GM21717 (cell line): ENCODE measurements around the gene SCAPER.
"Not testable (repeated sequence)": the region's sequence is repeated elsewhere in the genome, so short reads cannot be mapped to it uniquely, and the experiment has no call there.

Source experiments
- ATAC-seq: cut with Tn5 transposase; IDR thresholded peaks from one replicate; pipeline ENCODE4 v1.9.1; 2021; ENCODE audit warnings: mild to moderate bottlenecking, moderate library complexity; ENCODE audit not compliant: unreplicated experiment

SCAPER gene

DNA sequence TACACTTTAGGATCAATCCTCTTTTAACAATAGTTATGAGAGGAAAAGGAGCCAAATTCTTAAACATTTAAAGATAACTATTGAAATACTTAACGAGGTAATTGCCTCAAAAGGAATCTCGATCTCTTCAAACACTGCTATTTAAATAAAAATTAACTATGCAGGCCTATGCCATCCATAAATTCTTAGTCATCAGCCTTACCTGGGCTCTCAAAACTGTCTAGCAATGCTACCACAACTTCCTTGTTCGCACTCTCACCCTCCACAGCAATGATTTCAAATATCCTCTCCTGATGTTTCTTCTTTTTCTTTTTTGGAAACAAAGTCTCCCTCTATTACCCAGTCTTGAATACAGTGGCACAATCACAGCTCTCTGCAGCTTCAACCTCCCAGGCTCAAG, 606.2 kb downstream of the SCAPER start:
- ATAC-seq: no peak

DNA sequence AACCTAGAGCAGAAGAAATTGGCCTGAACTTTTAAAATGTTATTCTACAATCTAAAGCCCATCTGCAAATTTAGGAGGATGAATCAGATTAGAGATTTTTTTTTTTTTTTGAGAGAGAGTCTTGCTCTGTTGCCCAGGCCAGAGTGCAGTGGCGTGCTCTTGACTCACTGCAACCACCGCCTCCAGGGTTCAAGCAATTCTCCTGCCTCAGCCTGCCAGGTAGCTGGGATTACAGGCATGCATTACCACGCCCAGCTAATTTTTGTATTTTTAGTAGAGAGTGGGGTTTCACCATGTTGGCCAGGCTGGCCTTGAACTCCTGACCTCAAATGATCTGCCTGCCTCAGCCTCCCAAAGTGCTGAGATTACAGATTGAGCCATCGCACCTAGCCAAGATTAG, 607.2 kb downstream of the SCAPER start:
- not testable (repeated sequence) for ATAC-seq
